ENCODE results near the gene C17orf67.

C17orf67 gene

DNA sequence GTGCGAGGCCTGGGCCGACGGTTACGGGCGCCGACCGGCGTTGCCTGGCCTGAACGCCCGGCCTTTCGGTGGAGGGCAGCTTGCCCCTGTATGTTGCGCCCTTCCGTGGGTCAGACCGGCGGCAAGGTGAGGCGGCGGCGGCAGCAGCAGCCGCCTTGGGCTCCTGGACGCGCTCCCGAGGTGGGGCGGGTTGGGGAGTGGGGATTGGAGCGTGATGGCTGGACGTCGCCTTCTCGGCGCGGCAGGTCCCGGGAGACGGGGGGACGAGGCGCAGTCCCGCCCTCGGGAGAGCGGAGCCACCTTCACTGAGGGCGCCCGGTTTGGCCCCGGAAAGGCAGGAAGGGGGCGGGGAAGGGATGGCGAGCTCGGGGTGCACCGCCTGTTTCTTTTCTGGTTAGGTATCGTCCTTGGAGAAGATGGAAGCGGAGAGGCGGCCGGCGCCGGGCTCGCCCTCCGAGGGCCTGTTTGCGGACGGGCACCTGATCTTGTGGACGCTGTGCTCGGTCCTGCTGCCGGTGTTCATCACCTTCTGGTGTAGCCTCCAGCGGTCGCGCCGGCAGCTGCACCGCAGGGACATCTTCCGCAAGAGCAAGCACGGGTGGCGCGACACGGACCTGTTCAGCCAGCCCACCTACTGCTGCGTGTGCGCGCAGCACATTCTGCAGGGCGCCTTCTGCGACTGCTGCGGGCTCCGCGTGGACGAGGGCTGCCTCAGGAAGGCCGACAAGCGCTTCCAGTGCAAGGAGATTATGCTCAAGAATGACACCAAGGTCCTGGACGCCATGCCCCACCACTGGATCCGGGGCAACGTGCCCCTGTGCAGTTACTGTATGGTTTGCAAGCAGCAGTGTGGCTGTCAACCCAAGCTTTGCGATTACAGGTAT, 902 bp upstream of the C17orf67 start:
- H3K27ac ChIP-seq, result peak overlapping the region; percentile 73
- no peak for DNase-seq (ENCODE audit: low read depth, low spot score)

DNA sequence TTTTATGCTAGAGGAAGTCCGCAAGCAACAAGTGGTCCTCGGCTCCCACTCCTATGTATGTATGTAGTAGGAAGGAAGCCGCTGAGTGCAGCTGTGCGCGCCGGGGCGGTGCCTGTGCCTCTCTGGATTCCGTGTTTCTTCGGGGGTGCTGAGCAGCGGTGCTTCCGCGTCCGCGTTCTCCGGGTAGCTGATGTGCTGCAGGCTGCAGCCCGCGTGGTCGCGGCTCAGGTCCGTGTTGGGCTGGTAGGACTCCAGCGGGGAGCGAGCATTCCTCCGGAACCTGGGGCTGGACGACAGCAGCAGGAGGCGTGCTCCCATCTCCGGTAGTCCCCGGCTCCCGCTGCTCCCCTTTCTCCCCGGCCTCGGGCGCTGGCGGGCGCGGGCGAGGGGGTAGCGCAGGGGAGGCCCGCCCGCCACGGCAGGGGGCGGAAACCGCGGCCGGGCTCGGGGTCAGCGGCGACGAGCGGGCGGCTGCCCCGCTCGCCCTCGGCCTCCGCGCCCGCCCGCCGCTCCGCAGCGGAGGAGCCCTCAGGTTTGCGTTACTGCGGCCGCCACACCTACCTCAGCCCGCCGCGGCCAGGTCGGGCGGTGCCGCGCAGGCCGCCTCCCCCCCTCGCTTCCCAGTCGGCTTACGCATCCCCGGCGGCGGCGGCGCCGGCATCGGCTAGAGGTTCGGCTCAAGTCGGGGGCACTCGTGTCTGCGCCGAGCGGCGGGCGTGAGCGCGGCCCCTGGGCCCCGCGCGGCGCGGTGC, 487 bp downstream of the C17orf67 start:
- peak; percentile 52 for DNase-seq (ENCODE audit: low read depth, low spot score)

DNA sequence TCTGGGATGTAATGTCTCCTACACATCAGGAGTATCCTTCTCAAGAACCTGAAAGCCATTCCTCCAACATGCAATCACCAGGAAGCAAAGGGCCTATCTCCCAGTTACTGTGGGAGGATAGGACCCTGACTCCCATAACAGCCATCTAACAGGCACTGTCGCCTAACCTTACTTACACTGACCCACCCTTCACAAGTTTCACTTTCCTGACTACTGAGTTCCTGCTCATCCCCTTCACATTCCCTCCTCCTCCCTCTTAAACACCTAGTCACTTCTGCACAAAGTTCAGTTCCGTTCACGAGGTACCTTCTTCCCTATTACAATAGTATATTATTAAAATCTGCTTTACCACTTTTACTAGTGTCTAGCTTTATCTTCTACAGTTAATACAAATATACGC, 1.3 kb downstream of the C17orf67 start:
- DNase-seq (ENCODE audit: low read depth, low spot score), result no peak
- H3K27ac ChIP-seq, result no peak overlapping the region

More for the DNA sequence above, 487 bp downstream of the C17orf67 start:
- peak overlapping the region; percentile 73 for H3K27ac ChIP-seq

DNA sequence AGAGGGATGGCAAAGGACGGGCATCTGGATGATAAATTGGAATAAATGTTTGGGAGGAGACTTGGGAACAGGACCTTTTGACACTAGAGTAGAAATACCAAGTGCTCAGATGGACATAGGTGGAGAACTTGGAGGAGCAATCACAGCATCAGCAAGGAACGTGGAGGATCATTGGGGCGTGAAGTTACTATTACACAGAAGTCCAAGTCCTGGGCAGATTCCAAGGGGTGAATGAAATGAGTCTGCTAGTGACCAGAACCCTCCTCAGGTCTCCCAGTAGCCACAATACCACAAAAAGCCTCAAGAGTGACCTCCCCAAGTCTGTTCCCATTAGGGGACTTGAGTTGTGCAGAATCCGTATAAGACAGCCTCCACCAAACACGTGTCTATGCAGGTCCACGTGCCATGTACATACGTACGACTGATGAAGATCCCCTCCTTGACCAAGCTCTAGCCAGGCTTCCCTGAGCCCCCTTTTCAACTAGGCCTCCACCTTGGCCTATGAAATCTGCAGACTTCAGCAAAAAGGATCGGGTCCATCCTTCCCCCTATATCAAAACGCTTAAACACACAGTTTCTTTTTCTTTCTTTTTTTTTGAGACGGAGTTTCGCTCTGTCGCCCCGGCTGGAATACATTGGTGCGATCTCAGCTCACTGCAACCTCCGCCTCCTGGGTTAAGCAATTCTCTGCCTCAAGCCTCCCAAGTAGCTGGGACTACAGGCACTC, 2.2 kb downstream of the C17orf67 start:
- DNase-seq (ENCODE audit: low read depth, low spot score), result no peak
- H3K27ac ChIP-seq, result no peak overlapping the region

DNA sequence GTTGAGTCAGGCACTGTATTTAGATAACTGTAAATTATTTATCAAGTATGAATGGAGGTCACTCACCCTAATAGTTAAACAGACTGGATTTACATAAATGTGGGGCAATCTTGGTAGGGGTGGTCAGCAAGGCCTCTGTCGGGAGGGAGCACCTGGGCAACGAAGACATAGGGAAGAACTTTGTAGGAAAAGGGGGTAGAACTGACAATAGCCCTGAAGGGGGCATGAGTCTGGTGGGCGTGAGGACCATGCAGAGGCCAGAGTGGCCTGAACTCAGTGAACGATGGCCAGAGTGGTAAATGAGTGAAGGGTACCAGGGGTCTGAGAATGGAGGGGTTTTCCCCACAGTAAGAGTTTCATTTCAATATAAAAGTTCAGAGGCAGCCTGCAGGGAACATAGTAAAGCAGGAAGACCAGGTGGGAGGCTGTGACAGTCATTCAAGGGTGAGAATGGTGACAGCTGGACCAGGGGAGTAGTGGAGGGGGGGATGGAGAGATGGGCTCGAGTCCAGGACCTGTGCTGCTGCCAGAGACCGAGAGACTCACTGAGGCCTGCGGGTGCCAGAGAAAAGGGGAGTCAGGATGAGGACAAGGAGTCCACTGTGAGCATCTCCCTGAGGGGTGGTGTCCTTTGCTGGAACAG, 2.9 kb downstream of the C17orf67 start:
- no peak overlapping the region for H3K27ac ChIP-seq
- DNase-seq (ENCODE audit: low read depth, low spot score), result no peak

GRCh38 chr17:56826611-56827414, 6.9 kb downstream of the C17orf67 start:
- DNase-seq (ENCODE audit: low read depth, low spot score), result no peak

GRCh38 chr17:56824503-56824902, 9.2 kb downstream of the C17orf67 start:
- DNase-seq (ENCODE audit: low read depth, low spot score), result no peak
- no peak overlapping the region for H3K27ac ChIP-seq

More at GRCh38 chr17:56826611-56827414, 6.9 kb downstream of the C17orf67 start:
- H3K27ac ChIP-seq, result no peak overlapping the region

GRCh38 chr17:56823848-56824247, 9.9 kb downstream of the C17orf67 start:
- no peak for DNase-seq (ENCODE audit: low read depth, low spot score)
- no peak overlapping the region for H3K27ac ChIP-seq

DNA sequence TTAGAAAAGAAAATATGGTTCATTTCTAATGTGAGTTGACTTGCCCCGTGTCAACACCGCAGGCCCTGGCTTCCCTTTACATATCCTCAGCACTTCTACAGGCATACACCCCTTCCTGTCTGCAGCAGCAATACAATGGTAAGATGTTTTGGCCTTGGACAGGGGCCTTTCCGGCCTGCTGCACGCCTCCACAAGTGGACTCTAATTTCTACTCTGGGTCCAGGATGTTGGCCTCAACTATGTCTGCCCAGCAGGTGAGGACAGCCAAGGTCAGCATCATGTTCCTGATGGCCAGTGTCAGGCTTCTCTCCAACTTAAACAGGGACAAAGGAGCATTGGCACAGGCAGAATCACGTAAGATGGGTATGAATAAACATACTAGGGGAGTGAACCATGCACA, 11.0 kb downstream of the C17orf67 start:
- DNase-seq (ENCODE audit: low read depth, low spot score), result no peak

GRCh38 chr17:56821847-56822534, 11.7 kb downstream of the C17orf67 start:
- DNase-seq (ENCODE audit: low read depth, low spot score), result no peak
- H3K27ac ChIP-seq, result no peak overlapping the region

More for the DNA sequence above, 11.0 kb downstream of the C17orf67 start:
- no peak overlapping the region for H3K27ac ChIP-seq

DNA sequence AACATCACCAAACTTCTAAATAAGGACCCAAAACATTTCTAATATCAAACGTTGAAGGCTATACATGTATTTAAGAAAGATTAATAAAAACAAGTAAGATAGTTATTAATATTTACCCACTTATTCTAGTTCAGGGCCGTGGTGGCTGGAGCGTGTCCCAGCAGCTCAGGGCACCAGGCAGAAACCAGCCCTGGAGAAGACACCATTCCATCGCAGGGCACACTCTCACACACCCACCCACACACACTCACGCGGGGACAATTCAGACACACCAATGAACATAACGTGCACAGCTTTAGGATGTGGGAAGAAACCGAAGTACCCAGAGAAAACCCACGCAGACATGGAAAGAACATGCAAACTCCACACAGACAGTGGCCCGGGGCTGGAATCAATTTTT, 13.5 kb downstream of the C17orf67 start:
- no peak for DNase-seq (ENCODE audit: low read depth, low spot score)
- no peak overlapping the region for H3K27ac ChIP-seq

GRCh38 chr17:56819431-56820145, 14.1 kb downstream of the C17orf67 start:
- H3K27ac ChIP-seq, result no peak overlapping the region
- no peak for DNase-seq (ENCODE audit: low read depth, low spot score)

DNA sequence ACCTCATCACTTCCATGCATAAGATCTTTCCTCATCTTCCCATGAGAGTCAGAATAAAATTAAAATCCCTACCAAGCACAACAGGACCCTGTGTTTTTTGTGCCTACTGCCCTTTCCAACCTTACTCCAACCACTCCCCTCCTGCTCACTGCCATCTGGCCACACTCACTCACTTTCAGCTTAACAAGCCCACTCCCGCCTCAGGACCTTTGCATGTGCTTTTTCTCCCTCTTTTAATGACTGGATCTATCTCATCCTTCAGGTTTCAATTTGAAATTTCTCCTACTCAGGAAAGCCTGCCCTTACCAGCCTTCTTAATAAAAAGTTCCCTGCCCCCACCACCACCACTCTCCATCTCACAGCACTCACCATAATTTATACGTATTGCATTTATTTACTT, 14.7 kb downstream of the C17orf67 start:
- DNase-seq (ENCODE audit: low read depth, low spot score), result no peak

GRCh38 chr17:56817066-56817465, 16.7 kb downstream of the C17orf67 start:
- no peak overlapping the region for H3K27ac ChIP-seq

More for the DNA sequence above, 14.7 kb downstream of the C17orf67 start:
- H3K27ac ChIP-seq, result no peak overlapping the region

GRCh38 chr17:56815711-56816110, 18.0 kb downstream of the C17orf67 start:
- DNase-seq (ENCODE audit: low read depth, low spot score), result no peak
- no peak overlapping the region for H3K27ac ChIP-seq

More at GRCh38 chr17:56817066-56817465, 16.7 kb downstream of the C17orf67 start:
- no peak for DNase-seq (ENCODE audit: low read depth, low spot score)

- DNase-seq (ENCODE audit: low read depth, low spot score), result no peak
- no peak overlapping the region for H3K27ac ChIP-seq
These were observed 20.8 kb downstream of the C17orf67 start for GRCh38 chr17:56812901-56813388.

DNA sequence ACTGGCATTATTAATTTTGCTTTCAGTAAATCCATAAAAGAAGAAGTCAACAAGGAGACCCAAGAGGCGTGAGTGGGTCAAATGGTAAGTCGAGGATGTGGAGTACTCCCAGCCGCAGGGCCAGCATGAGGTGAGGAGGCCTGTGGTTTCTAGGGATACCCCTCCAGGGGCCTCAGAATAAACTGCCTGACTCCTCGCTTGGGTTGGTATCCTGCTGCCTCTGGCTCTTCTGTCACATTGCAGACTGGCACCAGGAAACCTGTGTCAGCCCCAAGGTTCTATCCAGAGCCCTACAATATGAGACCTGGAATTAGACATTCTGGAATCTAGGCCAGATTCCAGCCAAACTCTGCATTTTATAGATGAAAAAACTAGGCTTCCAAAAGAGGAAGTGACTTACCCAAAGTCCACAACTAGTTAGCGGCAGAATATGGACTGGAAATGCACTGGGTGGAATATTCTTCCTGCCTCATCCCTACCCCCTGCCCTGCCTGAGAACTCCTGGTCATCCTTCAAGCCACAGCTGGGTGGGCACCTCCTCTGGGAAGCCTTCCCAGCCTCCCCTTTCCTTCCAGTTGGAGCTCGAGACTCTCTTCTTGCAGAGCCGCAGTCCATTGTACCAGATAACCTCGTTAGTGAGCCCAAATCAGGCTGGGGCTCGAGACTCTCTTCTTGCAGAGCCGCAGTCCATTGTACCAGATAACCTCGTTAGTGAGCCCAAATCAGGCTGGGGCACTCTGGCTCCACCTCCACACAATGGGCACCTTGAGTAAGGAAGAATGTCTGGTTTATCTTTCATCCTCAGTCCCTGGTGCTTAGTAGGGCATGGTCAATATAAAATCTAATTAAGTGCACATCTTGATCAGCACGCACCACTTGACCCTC, 22.6 kb downstream of the C17orf67 start:
- no peak for DNase-seq (ENCODE audit: low read depth, low spot score)
- no peak overlapping the region for H3K27ac ChIP-seq
